ENCODE measurements around the gene FRMPD1.

DNA sequence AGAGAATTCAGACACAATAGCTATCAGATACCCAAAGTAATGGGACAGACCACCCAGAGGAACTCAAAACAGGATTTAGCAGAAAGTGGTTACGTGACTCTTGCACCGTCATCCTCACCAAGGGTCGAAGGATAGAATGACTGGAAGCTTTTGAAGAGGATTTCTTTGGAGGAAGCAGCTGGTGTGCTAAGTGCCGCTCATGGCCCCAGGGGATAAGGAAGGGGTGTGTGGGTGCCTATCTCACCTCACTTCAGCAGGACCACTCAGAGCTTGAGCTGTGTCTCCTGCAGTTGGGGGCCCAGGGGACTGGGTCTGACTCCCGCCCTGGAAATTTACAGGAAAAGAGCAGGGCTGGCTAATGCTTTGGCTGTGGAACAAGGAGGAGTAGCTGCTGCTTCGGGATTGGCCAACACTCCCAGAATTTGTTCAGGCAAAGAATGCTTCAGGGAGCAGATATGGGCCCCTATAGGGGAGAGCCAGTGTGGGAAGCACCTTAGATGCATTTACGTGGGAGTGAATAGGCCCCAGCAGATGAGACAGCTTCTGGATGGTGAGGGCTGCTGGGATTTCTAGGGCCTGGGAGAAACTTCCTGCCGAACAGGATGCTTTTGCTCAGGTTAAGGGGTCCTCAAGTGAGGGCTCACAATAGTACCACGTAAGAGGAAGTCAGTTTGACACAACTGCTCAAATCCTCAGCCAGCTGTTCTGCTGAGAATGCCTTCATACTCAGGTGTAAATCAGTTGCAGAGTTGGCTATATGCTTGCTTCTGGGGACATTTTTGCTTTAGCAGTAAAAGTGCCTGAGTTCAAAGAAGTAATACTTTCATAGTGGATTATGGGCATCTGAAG lies 29.3 kb upstream of the FRMPD1 start:
- TF ChIP-seq CTCF (IDR thresholded peaks at IDR 0.05; ENCODE audit: insufficient read depth, low read depth, low read length) (no peak), EZH2 (IDR thresholded peaks at IDR 0.05; ENCODE audit: insufficient read depth, low read length) (no peak)
